KOPT-K1 (cell line): ENCODE results near the gene COMMD9.
A peak's percentile ranks its signal among the peaks of the same experiment; 100 is the strongest.

Source experiments
- H3K27ac ChIP-seq: fragments of 200-600 bp; sonication (generic); 2 replicates; pipeline ENCODE4 v1.5.1; 2016; ENCODE audit warnings: antibody characterized with exemption, mild to moderate bottlenecking, low read depth, low read length; ENCODE audit not compliant: poor library complexity, severe bottlenecking
- H3K36me3 ChIP-seq: fragments of 200-600 bp; sonication (generic); 2 replicates; pipeline ENCODE4 v1.5.1; 2017; ENCODE audit warnings: antibody characterized with exemption, mild to moderate bottlenecking, low read length, moderate library complexity; ENCODE audit not compliant: insufficient read depth
- H3K9me3 ChIP-seq: fragments of 200-600 bp; sonication (generic); 2 replicates; pipeline ENCODE4 v1.5.1; 2017; ENCODE audit warnings: antibody characterized with exemption, low read length, mild to moderate bottlenecking; ENCODE audit not compliant: insufficient read depth, poor library complexity, severe bottlenecking

Gene COMMD9

DNA sequence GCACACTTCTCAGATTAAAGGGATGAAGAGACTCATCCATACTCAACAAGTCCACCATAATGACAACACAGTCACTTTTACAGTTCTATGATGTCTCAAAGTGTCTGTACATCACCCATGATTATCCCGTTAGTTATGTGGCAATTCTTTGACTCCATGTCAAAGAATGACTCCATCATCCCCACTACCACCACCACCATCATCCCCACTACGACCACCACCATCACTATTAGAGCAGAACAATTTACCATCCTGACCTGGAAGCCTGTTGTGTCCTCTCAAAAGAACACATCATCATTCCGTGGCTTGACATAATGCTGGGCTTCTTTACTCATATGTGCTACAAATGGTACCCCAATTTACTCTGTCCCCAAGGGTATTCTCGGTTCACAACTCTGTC is 20.6 kb upstream of the COMMD9 start:
- no peak overlapping the region for H3K27ac ChIP-seq
- no peaks in the 10 kb centered on the region for H3K9me3 ChIP-seq
- no peaks in the 10 kb centered on the region for H3K36me3 ChIP-seq

DNA sequence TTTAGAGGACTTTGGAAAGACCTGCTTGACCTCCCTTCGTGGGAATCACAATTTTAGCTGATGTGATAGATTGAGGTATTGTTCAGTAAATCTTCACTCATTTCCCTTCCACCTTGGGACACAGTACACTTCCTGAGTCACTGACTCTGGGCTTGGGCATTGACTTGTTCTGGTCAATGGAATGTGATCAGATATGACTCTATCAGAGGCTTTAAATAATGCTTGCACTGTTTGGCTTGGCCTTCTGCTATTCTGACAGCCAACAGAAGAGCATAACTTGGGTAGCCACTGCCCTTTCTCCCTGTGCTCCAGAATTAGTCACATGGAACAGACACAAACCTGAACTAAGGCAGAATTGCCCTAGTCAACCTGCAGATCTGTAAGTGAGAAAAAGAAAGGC is 19.4 kb upstream of the COMMD9 start:
- no peaks in the 10 kb centered on the region for H3K9me3 ChIP-seq
- no peak overlapping the region for H3K27ac ChIP-seq
- H3K36me3 ChIP-seq: no peaks in the 10 kb centered on the region

GRCh38 chr11:36306888-36307287 is 17.7 kb upstream of the COMMD9 start:
- Histone ChIP-seq H3K9me3 (no peaks in the 10 kb centered on the region), H3K27ac (no peak overlapping the region), H3K36me3 (no peaks in the 10 kb centered on the region)

GRCh38 chr11:36305047-36305446 is 15.8 kb upstream of the COMMD9 start:
- Histone ChIP-seq H3K36me3 (no peaks in the 10 kb centered on the region), H3K9me3 (no peaks in the 10 kb centered on the region), H3K27ac (no peak overlapping the region)

DNA sequence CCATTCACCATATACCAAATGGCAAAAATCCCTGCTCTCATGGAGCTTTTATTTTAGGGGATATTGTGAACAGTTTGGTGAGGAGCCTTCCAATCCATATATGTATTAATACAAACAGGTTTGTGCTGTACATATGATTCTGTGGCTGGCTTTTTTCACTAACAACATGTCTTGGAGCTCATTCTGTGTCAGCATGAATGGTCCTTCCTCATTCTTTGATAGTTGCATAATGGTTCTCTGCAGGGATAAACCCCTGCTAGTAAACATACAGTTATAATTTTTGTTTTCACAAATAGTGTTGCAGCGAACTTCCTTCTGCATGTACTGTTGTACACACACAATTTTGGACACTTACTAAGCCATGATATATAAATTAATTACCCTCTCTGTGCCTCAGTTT is 15.1 kb upstream of the COMMD9 start:
- H3K9me3 ChIP-seq: no peaks in the 10 kb centered on the region
- H3K36me3 ChIP-seq: no peaks in the 10 kb centered on the region
- H3K27ac ChIP-seq: no peak overlapping the region

DNA sequence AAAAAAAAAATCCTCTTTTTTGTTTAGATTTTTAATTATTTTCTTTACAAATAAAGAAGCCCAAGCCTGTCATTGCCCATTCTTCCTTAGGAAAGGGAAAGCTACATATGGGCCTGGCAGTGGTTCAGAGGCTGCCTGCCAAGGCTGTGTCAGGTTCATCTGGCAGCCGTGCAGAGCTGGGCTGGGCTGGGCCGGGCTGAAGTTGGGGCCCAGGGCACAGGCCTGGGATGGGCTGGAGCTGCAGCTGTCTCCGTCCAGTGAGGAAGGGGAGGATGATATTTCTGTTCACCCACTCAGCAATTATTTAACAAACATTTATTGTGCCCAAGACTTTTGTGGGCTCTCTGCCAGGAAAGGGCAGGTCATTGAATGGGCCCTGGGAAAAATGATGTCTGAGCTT is 11.4 kb upstream of the COMMD9 start:
- Histone ChIP-seq H3K27ac (no peak overlapping the region), H3K36me3 (no peaks in the 10 kb centered on the region), H3K9me3 (no peaks in the 10 kb centered on the region)

DNA sequence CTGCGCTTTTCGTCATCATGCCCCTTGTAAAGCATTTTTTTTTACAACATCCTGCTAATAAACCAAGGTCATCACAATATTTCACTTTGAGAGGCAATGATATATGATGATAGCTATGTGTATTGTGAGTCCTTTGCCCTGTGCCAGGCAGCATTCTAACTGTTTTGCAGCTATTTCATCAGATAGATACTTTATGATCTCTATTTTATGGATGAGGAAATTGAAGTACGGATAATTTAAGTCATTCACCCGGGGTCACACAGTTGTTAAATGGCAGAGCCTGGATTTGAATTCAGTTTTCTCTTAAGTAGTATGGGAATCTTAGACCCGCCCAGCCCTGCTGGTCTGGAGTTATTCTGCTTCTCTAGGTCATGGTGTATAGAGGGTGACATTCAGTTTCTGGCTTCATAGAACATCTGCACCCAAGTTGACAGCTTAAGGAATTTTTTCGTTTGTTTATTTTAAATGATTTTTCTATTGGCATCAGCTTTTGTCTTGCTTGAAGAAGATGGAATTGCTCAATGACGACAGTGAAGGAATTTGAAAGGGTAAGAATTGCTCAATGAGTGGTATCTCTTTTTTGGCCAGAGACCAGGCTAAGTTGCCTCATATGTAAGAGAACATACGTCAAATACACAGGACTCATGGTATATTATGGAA is 7.8 kb upstream of the COMMD9 start:
- Histone ChIP-seq H3K27ac (no peak overlapping the region), H3K9me3 (no peaks in the 10 kb centered on the region), H3K36me3 (no peaks in the 10 kb centered on the region)

GRCh38 chr11:36295926-36296325 is 6.7 kb upstream of the COMMD9 start, which contains the start of gene PRR5L:
Gene PRR5L, plus strand, starts transcription at chr11:36296288. Its CDS starts 104,834 bp downstream, at chr11:36401122.
- Histone ChIP-seq H3K9me3 (no peaks in the 10 kb centered on the region), H3K27ac (no peak within 1 kb of the TSS)

DNA sequence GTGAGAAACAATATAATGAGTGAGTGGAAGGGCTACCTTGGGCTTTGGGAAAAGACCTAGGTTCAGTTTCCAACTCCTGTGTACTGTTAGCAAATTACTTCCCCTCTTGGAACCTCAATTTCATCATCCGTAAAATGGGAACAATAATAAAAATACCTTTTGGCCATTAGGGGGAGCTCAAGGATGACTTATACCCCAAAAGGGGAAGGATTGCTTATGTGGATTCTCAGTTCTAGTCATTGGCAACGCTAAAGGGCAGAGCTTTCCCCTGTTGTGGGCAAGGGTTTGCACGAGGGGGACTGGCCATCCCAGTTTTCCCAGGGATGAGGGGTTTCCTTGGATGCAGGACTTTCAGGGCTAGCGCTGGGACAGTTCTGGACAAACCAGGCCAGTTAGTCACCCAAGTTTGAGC is 3.1 kb upstream of the COMMD9 start:
- Histone ChIP-seq H3K9me3 (no peaks in the 10 kb centered on the region), H3K27ac (no peak overlapping the region), H3K36me3 (no peaks in the 10 kb centered on the region)

More at GRCh38 chr11:36295926-36296325, 6.7 kb upstream of the COMMD9 start, which contains the start of gene PRR5L:
- no peaks in the 10 kb centered on the region for H3K36me3 ChIP-seq

- no peaks in the 10 kb centered on the region for H3K36me3 ChIP-seq
- H3K27ac ChIP-seq: peak overlapping the region; percentile 30
- no peaks in the 10 kb centered on the region for H3K9me3 ChIP-seq
Observed at GRCh38 chr11:36288442-36289225, 590 bp downstream of the COMMD9 start.

GRCh38 chr11:36282926-36283325 is 6.3 kb downstream of the COMMD9 start:
- Histone ChIP-seq H3K36me3 (no peaks in the 10 kb centered on the region; the same call in 1 of the 2 replicates), H3K27ac (no peak overlapping the region), H3K9me3 (peaks cover 6% of the 10 kb centered on the region)

GRCh38 chr11:36281850-36282249 is 7.4 kb downstream of the COMMD9 start:
- peaks cover 5% of the 10 kb centered on the region; the same call in 1 of the 2 replicates for H3K36me3 ChIP-seq
- H3K9me3 ChIP-seq: peaks cover 6% of the 10 kb centered on the region
- no peak overlapping the region for H3K27ac ChIP-seq

- Histone ChIP-seq H3K9me3 (peaks cover 6% of the 10 kb centered on the region), H3K36me3 (peaks cover 10% of the 10 kb centered on the region), H3K27ac (no peak overlapping the region)
Observed at GRCh38 chr11:36280531-36280930, 8.7 kb downstream of the COMMD9 start.

DNA sequence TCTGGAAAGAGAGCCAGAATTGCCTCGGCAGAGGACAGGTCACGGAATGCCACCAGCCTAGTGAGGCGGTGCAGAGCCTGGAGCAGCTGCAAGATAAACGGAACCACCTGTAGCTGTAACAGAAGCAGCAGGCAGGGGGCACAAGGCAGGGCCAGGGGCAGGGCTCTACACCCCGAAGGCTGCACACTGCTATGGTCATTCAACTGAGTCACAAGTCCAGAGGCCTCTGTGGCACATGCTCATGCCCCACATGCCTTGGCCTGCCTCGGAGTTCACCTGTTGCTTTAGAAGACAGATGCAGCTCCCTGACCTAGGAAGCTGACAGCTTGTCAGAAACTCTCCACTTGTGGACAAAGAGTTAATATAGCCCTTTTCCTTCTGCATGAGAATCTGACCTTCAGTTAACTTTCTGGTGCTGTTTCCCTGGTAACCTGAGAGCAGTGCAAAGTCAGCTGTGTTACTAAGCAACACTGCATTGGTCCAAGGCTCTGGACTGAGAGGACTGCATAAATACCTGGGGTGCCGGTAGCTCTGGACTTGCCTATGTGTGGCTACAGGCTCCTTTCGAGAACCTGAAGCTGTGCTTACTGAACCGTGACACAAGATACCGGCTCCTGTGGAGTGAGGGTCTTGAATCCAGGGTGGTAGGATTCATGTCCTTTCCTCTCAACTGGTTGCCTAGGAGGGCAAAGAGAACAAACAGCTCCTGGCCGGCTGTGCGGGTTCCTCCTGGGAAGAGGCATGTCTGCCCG is 10.5 kb downstream of the COMMD9 start:
- H3K9me3 ChIP-seq: peaks cover 6% of the 10 kb centered on the region
- no peak overlapping the region for H3K27ac ChIP-seq
- peaks cover 21% of the 10 kb centered on the region for H3K36me3 ChIP-seq

DNA sequence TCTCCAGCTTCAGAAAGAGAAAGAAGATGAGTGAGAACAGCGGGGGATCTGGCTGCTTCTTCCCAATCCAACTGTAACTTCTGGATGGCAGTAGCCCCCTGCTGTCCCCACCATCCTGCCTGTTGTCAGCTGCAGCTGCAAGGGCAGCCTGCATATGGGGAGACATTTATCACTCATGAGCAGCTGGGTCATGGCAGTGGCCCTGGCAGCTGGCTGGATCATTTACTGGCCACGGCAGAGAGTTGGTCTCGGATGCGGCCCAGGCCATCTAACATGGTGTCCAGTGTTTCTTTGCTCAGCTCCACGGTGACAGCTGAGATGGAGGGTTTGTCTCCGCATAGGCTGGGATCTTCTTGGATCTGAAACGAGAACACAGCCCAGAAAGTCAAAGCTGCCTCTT is 14.8 kb downstream of the COMMD9 start:
- Histone ChIP-seq H3K36me3 (peaks cover 29% of the 10 kb centered on the region), H3K27ac (no peak overlapping the region), H3K9me3 (no peaks in the 10 kb centered on the region)
